ENCODE results near the gene NRF1.
"Not testable (repeated sequence)": the region's sequence is repeated elsewhere in the genome, so short reads cannot be mapped to it uniquely, and the experiment has no call there.

Gene NRF1

DNA sequence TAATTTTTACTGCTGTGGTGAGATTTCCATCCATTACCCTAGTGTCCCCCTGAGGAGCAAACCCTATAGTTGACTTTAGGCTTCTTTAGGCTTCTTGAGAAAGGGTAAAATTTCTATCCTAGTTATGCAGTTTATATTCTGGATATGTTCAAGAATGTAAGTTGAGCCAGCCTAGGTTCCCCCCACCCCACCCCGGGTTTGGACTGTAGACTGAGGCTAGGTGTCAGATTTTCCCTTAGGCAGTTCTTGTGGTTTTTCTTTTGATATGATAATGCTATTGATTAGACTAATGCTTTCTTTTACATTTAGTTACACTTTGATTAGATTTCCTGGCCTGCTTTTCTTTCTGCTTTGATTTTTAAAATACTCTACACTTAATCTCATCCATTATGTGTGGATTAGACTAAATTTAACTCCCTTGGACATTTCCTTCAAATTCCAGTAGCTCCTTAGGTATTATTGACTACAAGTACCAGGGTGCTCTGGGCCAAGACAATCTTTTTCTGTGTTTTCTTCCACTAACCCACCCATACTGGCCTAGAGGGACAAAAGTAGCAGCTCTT is 37.7 kb downstream of the NRF1 start:
- no peak for DNase-seq

DNA sequence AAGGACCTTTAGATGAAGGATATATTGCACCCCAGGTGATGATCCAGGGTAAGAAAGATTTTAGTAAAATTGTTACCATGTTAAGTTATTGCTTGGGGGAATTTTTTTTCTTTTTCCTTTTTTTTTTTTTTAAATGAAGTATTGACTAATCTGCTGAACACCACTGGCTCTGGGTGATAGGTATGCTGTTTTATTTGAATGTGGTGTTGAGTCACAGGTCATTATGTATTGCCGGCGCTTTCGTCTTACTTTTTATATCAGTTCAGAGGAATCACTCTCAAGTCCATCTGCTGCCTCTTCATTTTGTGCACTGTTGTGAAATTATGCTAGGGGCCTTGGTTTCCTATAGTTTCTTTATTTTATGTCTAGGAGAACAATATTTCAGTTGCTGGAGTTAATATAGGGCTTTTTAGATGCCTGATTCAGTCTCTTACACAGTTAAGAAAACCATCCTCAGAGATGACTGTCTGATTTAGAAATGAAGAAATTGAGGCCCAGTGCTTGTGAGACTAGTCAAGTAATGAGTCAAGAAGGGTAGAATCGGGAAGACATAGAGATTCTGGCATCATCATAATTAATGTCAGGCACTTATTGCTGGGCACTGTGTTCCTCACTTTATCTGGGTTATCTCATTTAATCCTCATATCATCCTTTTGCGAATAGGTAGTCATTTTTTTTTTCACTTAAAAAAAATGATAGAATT is 38.7 kb downstream of the NRF1 start:
- no peak for DNase-seq

DNA sequence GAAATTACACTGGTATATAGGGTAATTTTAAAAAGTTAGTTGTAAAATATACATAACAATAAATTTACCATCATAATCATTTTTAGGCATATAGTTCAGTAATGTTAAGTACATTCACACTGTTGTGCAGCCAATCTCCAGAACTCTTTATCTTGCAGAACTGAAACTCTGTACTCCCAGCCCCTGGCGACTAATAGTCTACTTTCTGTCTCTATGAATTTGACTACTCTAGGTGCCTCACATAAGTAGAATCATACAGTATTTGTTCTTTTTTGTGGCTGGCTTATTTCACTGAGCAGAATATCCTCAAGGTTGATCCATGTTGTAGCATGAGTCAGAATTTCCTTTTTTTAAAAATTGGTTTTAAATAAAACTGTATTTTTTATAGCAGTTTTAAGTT is 41.4 kb downstream of the NRF1 start:
- no peak for DNase-seq

DNA sequence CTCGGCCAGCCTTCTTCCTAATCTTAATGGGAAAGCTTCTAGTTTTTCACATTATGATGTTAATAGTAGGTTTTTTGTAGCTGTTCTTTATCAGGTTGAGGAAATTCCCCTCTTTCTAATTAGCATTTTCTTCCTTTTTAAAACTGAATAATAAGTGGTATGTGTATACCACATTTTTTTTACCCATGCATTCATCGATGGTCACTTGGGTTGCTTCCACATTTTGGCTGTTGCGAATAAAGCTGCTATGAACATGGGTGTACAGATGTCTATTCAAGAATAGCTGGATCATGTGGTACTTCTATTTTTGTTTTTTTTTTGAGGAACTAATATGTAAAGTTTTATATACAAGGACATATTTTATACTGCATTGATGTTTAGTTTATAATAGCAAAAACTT is 44.3 kb downstream of the NRF1 start:
- no peak for DNase-seq

DNA sequence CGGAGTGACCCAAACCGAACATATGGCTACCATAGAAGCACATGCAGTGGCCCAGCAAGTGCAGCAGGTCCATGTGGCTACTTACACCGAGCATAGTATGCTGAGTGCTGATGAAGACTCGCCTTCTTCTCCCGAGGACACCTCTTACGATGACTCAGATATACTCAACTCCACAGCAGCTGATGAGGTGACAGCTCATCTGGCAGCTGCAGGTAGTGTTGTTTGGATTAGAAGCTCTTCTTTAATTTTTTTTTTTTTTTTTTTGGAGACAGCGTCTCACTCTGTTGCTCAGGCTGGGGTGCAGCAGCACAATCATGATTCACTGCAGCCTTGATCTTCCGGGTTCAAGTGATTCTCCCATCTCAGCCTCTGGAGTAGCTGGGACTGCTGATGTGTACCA is 45.8 kb downstream of the NRF1 start:
- DNase-seq = no peak

DNA sequence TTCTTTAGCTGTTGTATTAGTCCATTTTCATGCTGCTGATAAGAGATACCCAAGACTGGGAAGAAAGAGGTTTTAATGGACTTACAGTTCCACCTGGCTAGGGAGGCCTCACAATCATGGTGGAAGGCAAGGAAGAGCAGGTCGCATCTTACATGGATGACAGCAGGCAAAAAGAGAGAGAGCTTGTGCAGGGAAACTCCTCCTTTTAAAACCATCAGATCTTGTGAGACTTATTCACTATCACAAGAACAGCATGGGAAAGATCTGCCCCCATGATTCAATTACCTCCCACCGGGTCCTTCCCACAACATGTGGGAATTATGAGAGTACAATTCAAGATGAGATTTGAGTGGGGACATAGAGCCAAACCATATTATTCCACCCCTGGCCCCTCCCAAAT is 48.4 kb downstream of the NRF1 start:
- DNase-seq = not testable (repeated sequence)

DNA sequence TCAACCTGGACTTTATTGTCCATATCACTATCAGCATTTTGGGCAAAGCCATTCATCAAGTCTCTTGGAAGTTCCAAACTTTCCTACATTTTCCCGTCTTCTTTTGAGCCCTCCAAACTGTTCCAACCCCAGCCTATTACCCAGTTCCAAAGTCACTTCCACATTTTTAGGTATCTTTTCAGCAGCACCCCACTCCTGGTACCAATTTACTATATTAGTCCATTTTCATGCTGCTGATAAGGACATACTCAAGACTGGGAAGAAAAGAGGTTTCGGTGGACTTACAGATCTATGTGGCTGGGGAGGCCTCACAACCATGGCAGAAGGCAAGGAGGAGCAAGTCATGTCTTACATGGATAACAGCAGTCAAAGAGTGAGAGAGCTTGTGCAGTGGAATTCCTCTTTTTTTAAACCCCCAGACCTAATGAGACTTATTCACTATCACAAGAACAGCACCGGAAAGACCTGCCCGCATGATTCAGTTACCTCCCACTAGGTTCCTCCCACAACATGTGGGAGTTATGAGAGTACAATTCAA is 50.2 kb downstream of the NRF1 start:
- no peak for DNase-seq

DNA sequence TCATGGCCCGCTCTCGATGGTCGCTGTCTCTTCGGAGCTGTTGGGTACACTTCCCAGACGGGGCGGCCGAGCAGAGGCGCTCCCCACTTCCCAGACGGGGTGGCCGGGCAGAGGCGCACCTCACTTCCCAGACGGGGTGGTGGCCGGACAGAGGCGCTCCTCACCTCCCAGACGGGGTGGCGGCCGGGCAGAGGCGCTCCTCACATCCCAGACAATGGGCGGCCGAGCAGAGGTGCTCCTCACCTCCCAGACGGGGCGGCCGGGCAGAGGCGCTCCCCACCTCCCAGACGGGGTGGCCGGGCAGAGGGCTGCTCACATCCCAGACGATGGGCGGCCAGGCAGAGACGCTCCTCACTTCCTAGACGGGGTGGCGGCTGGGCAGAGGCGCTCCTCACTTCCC is 51.7 kb downstream of the NRF1 start:
- DNase-seq = not testable (repeated sequence)

DNA sequence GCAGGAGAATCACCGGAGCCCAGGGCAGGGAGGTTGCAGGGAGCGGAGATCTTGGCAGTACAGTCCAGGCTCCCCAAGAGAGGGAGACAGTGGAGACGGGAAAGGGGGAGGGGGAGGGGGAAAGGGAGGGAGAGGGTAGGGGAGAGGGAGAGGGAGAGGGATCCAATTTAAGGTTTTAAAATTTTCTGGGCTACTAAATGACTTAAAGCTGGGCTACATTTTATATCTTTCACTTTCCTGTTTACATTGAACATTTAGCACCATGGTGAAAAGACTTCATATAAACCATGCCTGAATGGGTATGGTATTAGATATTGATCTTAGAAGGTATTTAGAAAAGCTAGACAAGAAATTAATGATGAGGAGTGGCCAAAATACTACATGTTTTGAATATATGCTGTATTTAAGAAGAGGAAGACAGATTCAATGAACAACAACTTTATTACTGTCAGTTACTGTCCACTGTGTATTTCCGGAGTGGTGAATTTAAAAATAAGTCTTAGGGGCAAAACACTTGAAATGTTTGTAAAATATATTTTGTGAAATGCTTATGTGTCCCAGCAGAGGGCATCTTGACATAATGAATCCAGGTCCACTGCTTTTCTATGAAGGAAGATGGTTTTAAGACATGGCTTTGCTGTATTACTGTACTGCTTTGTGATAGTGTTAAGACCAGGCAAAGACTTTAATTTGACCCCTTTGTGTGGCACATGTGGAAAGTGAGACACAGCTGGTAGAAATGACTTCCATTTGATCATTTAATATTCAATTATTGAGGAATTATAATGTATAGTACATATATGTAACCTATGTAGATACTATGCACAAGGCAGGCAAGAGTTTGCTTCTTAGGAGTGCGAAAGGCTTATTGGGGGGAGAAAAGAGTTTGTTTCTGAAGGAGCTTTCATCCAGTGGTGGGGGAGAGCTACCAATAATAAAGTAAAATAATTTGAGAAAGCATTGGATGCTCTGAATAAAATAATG is 52.8 kb downstream of the NRF1 start:
- no peak for DNase-seq

DNA sequence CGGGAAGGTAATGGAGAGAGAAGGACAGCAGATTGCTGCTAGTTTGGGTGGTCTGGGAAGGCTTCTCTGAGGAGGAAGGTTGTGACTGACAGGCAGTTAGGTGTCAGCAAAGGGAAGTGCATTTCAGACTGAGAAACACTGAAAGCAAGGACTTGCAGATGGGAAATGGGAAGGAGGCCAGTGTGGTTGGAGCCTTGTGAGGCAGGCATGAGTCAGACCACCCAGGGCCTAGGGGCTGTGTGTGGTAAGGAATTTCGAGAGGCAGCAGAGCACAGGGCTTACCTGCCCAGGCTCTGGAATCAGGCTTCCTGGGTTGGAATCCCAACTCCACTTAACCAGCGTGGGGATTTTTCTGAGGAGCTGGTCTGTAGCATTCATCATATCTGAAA is 53.5 kb downstream of the NRF1 start:
- DNase-seq = no peak

DNA sequence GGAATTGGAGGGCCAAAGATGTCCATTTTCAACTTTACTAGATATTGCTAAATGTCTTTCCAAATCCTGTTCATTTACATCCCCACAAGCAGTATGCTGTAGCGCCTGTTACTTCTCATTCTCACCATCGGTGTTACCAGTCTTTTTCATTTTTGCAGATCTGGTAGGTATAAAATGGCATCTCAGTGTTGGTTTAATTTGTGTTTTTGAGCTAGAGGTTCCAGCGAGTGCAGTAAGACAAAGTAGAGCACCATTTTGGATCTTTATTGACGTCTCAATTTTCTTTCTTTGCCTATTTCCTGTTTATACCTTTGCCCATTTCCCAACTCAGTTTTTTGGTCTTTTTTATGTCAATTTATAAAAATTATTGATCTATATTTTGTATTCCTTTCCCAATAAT is 55.6 kb downstream of the NRF1 start:
- no peak for DNase-seq

DNA sequence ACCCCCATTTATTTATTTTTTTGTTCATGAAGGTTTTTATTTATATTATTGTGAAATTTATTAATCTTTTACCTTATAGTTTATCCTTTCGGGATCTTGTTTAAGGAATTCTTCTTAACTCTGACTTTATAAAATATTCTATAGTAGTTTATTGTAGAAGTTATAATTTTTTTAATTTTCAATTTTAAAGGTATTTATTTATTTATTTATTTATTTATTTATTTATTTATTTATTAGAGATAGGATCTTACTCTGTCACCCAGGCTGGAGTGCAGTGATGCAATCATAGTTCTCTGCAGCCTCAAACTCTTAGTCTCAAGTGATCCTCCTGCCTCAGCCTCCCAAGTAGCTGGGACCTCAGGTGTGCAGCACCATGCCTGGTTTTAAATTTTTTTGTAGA is 56.0 kb downstream of the NRF1 start:
- DNase-seq = no peak

DNA sequence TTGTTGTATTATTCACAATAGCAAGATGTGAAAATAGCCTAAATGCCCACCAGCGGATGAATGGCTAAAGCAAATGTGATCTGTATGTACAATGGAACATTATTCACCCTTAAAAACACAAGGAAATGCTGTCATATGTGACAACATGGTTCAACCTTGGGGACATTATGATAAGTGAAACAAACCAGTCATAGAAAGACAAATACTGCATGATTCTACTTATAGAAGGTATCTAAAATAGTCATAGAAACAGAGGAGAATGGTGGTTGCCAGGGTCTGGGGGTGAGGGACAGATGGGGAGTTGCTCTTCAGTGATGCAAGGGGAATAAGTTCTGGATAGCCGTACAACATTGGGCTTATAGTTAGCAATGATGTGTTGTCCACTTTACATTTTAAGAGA is 58.4 kb downstream of the NRF1 start:
- no peak for DNase-seq

DNA sequence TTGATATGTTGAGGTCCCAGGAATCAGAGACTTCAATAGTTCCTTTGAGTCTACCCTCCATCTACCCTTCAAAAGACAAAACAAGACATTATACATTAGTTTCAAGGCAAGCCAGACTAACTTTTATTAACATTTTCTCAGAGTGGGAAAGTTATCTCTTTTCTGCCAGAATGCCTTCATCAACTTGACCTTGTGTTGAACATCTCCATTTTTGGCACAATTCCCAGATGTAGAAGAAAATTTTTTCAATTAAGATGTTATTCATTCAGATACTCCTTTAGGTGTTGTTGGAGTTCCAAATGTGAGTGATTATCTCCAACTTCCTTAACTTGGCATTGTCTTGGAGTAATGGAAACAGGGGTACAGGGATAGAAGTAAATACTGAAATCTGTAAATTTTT is 59.1 kb downstream of the NRF1 start:
- no peak for DNase-seq

DNA sequence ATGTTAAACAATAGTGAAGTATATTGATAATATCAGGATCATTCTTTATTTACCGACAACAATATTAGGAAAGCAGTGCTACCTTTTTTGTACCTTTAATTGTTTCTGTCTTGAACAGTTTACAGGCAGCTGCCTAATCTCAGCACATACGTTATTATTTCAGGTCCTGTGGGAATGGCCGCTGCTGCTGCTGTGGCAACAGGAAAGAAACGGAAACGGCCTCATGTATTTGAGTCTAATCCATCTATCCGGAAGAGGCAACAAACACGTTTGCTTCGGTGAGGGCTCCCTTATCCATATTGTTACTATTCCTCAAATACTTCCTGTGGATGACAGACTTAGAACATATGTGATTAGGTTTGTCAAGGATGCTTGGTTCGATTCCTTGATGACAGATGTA is 59.7 kb downstream of the NRF1 start:
- no peak for DNase-seq

DNA sequence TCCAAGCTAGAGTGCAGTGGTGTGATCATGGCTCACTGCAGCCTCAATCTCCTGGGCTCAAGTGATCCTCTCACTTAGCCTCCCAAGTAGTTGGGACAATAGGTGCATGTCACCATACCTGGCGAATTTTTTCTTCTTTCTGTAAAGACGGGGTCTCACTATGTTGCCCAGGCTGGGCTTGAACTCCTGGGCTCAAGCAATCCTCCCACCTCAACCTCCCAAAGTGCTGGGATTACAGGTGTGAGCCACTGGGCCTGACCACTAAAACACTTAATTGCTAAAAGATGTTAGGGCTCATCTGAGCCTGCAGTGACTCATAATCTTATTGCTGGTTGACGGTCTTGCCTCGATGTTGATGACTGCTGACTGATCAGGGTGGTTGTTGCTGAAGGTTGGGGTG is 63.0 kb downstream of the NRF1 start:
- not testable (repeated sequence) for DNase-seq

DNA sequence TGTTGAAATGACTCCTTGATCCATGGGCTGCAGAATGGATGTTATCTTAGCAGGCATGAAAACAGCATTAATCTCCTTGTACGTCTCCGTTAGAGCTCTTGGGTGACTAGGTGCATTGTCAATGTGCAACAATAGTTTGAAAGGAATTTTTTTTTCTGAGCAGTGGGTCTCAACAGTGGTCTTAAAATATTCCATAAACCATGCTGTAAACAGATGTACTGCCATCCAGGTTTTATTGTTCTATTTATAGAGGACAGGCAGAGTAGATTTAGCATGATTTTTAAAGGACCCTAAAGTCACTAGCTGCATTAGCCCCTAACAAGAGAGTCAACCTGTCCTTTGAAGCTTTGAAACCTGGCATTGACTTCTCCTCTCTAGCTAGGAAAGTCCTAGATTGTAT is 64.0 kb downstream of the NRF1 start:
- DNase-seq = no peak

DNA sequence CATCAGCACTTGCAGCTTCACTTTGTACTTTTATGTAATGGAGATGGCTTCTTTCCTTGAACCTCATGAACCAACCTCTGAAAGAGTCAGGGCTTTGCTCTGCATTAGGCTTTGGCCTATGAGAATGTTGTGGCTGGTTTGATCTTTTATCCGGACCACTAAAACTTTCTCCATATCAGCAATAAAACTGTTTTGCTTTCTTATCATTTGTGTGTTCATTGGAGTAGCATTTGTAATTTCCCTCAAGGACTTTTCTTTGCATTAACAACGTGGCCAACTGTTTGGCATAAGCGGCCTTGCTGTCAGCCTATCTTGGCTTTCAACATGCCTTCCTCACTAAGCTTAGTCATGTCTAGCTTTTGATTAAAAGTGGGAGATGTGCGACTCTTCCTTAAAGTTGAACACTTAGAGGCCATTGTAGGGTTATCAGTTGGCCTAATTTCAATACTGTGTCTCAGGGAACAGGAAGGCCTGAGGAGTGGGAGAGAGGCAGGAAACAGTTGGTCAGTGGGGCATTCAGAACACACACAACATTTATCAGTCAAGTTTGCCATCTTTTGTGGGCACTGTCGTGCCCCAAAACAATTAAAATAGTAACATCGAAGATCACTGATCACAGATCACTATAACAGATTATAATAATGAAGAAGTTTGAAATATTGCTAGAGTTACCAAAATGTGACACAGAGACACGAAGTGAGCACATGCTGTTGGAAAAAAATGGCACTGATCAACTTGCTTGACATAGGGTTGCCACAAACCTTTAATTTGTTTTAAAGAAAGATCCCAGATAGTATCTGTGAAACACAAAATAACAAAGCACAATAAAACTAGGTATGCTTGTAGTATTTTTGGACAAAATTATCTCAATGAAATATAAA is 64.7 kb downstream of the NRF1 start:
- DNase-seq = no peak

DNA sequence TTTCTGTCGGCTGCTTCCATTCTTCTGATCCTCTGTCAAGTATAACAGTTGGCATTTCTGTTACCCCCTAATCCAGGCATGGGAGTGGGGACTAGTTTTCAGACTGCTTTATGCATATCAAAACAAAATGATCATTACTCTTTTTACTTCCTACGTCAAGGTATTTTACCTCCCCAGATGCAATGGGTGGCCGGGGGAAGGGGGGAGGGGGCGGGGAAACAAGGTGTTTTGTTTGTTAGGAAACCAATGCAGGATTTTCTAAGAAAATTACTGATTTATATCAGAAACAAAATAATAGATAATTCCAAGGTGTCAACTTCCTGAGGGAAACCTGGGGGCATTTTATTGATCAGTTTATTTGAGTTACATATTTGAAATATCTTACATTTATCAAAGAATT is 66.3 kb downstream of the NRF1 start:
- DNase-seq = no peak

DNA sequence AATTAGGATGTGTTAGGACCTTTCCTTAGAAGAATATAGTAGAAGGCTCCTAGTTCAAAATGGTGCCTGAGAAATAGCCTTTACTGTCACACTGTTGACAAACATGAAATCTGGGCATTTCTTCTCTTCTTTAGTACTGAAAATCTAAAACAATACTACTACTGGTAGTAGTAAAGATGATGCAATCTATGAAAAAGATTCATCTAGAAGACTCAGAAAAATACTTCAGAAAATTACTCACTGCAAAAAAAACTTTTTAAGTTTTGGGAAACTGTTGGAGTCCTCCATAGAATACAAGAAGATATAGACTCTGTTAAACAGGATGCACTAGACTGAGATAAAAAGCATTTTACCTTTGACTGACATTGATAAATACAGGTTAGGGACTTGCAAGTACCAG is 67.1 kb downstream of the NRF1 start:
- no peak for DNase-seq

DNA sequence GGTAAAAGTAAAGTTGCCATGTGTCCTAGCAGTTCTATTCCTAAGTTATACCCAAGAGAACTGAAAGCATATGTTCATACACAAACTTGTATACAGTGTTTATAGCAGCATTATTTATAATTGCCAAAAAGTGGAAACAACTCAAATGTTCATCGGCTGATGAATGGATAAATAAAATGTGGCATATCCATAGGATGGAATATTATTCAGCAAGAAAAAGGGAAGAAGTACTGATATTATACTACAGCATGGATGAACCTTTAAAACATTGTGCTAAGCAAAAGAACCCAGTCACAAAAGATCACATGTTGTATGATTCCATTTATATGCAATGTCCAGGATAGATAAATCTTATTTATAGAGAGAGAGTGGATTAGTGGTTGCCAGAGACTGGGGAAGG is 68.9 kb downstream of the NRF1 start:
- no peak for DNase-seq

DNA sequence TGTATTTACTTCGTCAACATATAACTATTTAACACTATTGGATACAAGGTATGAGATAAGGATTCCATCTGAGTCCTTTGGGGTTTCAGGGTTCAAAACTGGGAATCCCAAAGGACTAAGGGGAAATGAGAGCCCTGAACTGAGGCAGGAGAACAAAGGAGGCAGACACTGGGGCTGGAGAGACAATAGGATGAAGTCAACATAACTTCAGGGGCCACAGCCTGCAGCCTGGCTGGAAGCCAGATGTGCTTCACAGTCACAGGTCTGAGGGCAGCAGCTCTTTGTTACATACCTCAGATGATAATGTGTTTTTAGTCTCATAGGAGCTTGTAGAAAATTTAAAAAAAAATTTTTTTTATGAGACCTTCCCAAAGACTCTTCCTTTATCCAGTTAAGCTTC is 73.3 kb downstream of the NRF1 start:
- DNase-seq = no peak

DNA sequence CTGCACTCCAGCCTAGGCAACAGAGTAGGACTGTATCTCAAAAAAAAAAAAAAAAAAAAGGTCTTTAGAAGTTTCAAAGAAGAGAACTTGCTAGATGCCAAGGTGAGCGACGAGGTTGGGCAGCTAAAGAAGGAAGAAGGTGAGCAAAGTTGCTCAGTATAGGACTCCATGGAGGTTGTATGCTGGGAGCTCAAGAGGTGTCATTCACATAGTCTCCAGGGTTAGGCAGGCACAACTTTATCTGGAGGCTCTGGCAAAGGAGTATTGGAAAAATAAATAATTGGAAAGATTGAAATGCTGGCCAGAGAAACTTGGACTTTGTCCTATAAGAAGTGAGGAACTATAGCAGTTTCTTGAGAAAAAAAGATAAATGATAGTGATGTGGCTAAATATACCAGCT is 74.5 kb downstream of the NRF1 start:
- DNase-seq = no peak

All from SIG-M5 (cell line).